AG09319 (cell line): Measurements from ENCODE around the gene HINT2.

Experiments used
- DNase-seq: peaks from one replicate; pipeline ENCODE4 v3.0.0-alpha.2; 2010; ENCODE audit warnings: low read depth; ENCODE audit errors: extremely low read depth
- TF ChIP-seq, protein P1 (sequence below): IDR thresholded peaks from 2 replicates; pipeline ENCODE4 v1.5.1; 2011; ENCODE audit warnings: low read depth, mild to moderate bottlenecking, inconsistent platforms, low read length, moderate library complexity

HINT2 gene

DNA sequence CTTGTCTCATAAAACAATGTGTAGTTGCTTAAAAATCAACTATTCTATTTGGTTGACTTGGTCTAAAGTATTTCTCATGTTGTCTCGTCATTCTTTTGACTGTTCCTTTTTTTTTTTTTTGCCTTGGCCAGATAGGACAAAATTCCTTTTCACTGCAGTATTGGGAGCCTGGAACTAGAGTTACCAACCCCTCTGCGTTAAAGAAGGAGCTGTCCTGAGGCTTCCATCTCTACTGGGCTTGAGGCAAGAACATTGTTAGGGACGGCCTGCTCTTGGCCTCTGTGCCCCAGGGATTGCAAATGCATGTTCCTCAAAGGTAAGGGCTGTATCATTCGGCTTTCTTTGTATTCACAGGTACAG lies 24.8 kb downstream of the HINT2 start:
- TF ChIP-seq, protein P1, sequence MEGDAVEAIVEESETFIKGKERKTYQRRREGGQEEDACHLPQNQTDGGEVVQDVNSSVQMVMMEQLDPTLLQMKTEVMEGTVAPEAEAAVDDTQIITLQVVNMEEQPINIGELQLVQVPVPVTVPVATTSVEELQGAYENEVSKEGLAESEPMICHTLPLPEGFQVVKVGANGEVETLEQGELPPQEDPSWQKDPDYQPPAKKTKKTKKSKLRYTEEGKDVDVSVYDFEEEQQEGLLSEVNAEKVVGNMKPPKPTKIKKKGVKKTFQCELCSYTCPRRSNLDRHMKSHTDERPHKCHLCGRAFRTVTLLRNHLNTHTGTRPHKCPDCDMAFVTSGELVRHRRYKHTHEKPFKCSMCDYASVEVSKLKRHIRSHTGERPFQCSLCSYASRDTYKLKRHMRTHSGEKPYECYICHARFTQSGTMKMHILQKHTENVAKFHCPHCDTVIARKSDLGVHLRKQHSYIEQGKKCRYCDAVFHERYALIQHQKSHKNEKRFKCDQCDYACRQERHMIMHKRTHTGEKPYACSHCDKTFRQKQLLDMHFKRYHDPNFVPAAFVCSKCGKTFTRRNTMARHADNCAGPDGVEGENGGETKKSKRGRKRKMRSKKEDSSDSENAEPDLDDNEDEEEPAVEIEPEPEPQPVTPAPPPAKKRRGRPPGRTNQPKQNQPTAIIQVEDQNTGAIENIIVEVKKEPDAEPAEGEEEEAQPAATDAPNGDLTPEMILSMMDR: no peak
- DNase-seq: no peak

DNA sequence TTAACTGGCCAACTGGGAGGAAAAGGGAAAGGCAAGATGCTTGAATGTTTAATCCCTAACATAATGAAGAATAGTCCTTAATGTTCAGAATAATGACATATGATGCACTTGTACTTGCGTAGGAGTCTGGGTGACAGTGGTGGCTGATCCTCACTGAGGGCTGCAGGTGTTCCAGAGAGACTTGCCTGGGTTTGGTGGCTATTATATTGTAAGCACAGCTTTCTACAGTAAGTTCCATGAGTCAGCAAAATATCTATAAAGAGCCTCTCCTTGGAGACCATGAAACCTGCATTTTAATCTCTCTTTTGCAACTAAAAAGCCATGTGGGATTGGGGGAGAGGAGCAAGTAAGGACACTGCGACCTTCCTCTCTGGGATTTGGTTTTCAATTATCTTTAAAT lies 25.3 kb downstream of the HINT2 start:
- TF ChIP-seq, protein P1: no peak
- DNase-seq: no peak

DNA sequence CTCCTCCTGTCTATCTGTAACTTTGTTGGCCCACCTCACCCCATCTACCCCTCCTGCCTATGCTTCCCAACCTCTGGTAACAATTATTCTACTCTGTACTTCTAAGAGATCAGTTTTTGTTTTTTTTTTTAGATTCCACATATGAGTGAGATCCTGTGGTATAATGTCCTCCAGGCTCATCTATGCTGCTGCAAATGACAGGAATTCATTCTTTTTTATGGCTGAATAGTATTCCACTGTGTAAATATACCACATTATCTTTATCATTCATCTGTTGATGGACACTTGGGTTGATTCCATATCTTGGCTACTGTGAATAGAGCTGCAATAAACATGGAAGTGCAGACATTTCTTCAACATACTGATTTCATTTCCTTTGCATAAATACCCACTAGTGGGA lies 31.4 kb downstream of the HINT2 start:
- TF ChIP-seq, protein P1: no peak
- DNase-seq: no peak

DNA sequence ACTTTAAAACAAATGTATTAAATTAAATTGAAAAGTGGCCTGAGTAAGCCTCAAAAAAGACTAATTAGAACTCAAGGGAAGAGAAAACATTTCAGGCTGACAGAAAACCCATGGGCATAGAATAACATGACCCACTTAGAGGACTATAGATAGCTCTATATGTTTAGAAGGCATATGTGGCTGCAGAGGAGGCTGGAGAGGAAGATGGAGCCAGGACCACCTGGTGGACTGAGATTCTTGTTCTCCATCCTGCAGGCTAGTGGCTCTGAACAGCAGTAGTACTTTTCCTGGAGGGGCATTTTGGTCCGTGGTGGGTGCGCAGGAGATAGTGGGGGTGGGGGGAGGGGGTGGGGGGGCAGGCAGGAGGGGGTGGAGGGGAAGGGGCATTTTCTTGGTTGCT lies 33.8 kb downstream of the HINT2 start:
- DNase-seq: no peak

DNA sequence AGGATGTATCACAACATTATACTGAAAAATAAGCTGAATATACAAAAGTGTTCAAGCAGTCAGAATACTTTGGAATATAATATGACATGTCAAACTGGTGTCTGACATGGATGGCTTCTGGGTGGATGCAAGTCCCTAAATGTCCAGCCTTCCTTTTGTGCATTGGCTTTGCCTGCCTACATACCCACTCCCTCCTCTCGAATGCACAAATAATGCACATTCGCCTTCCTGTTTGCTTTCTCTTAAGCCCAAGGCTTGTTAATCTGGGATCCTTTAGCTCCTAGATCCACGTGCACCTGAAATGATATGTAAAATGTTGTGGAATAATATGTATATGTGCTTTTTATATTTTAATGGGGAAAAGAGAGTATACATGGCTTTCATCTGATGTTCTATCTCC lies 36.3 kb downstream of the HINT2 start:
- DNase-seq: no peak

More for the DNA sequence above, 33.8 kb downstream of the HINT2 start:
- TF ChIP-seq, protein P1: no peak

DNA sequence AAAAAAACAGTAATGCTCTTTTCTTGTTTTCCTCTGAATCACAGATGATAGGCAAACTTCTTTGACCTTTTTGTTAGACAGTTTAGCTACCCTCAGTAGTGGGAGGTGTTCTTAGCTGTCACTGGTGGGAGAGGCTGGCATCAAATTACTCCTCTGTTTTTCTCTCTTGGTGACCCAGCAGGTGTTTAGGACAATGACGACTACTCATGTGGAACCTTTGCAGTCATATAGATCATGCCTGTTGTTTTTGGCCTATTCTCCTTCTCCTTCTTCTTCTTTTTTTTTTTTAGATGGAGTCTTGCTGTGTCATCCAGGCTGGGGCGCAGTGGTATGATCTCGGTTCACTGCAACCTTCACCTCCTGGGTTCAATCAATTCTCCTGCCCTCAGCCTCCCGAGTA lies 38.8 kb downstream of the HINT2 start:
- TF ChIP-seq, protein P1: no peak
- DNase-seq: no peak

More for the DNA sequence above, 36.3 kb downstream of the HINT2 start:
- TF ChIP-seq, protein P1: no peak

DNA sequence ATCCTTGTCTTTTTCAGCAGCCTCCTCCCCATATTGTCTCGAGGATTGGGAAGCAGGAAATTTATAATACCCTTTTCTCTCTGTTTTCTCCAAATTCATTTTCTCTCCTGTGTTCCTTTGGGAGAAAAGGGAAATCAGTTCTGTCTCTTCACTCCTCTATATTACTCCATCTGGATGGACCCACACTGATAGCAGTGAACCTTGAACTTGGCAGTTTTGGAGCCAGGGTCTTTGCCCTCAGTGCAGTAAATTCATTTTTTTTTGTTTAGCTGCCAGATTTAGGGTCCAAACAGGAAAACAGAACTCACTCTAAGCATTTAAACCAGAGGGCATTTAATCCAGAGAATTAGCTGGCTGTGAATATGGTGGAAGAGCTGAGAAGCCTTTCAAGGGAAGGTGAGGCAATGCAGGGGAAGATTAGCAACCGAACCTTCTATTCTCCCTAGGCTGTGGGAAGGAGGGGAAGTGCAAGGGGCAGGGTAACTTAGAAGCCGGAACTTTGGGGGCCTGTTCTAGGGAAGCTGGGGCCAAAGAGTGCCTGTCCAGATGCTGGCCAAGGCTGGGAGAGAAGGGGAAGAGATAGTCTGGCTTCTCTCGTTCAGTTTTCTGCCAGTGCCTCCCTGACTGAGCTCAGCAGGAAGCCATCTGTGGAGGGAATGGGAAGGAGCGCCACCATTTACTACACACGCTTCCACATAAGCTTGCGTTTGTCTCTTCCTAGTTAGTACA lies 39.8 kb downstream of the HINT2 start:
- DNase-seq: no peak
- TF ChIP-seq, protein P1: no peak
